Measurements from ENCODE around the gene PTTG1IP. TPM values are rescaled to one million over a fixed set of nuclear protein-coding genes. Genes with fewer than 3 reads are reported as not detected.

The PTTG1IP gene
- total and polyA plus RNA-seq, 2 of the 13 experiments (the other 11 are each of a cell fraction or from before 2014, with no cell fraction given): 161 to 700 TPM

- no peak for TF ChIP-seq CEBPZ (IDR thresholded peaks at IDR 0.05; ENCODE audit: low read length)
- TF ChIP-seq ZNF850 (CRISPR knock-in tag; conservative IDR thresholded peaks at IDR 0.05): no peak
- no peak for TF ChIP-seq KLF6 (CRISPR knock-in tag; IDR thresholded peaks at IDR 0.05)
- TF ChIP-seq ATAD3A (CRISPR knock-in tag; IDR thresholded peaks at IDR 0.05): no peak
- TF ChIP-seq NR2F1 (CRISPR knock-in tag; IDR thresholded peaks at IDR 0.05): no peak
- no peak for TF ChIP-seq TCF12 (IDR thresholded peaks at IDR 0.05)
- no peak for TF ChIP-seq TCF12 (CRISPR knock-in tag; IDR thresholded peaks at IDR 0.05)
- no peak for TF ChIP-seq DRAP1 (CRISPR knock-in tag; IDR thresholded peaks at IDR 0.05)
- TF ChIP-seq HNRNPL (IDR thresholded peaks at IDR 0.05; ENCODE audit: low read depth, low read length): 0 out of 2 replicates have a peak, but pooled peaks have one; percentile 48
- no peak for TF ChIP-seq PBX3 (CRISPR knock-in tag; IDR thresholded peaks at IDR 0.05; ENCODE audit: borderline replicate concordance)
- TF ChIP-seq NFRKB (IDR thresholded peaks at IDR 0.05): no peak
- TF ChIP-seq ZFP1 (CRISPR knock-in tag; IDR thresholded peaks at IDR 0.05): no peak
- no peak for TF ChIP-seq ZNF550 (CRISPR knock-in tag; IDR thresholded peaks at IDR 0.05; ENCODE audit: borderline replicate concordance)
- TF ChIP-seq ZNF652 (CRISPR knock-in tag; IDR thresholded peaks at IDR 0.05; ENCODE audit: borderline replicate concordance, low read depth): no peak
- no peak for TF ChIP-seq ETV5 (CRISPR knock-in tag; IDR thresholded peaks at IDR 0.05; ENCODE audit: borderline replicate concordance)
- no peak for TF ChIP-seq CBX2 (IDR thresholded peaks at IDR 0.05; ENCODE audit: low read depth, low read length)
- TF ChIP-seq CBX2 (CRISPR knock-in tag; IDR thresholded peaks at IDR 0.05; ENCODE audit: low read depth): no peak
- no peak for TF ChIP-seq ZNF354B (CRISPR knock-in tag; IDR thresholded peaks at IDR 0.05)
- no peak for TF ChIP-seq ZNF274 (CRISPR knock-in tag; IDR thresholded peaks at IDR 0.05)
- no peak for TF ChIP-seq NONO (IDR thresholded peaks at IDR 0.05)
- peak; percentile 54; the same call in 1 of the 2 replicates for TF ChIP-seq NONO (CRISPR knock-in tag; conservative IDR thresholded peaks at IDR 0.05)
- TF ChIP-seq TFDP1 (CRISPR knock-in tag; IDR thresholded peaks at IDR 0.05; ENCODE audit: borderline replicate concordance): no peak
- no peak for TF ChIP-seq CEBPG (CRISPR knock-in tag; IDR thresholded peaks at IDR 0.05)
- peak; percentile 80 for TF ChIP-seq MAX (IDR thresholded peaks at IDR 0.05)
- no peak for TF ChIP-seq PPARG (CRISPR knock-in tag; conservative IDR thresholded peaks at IDR 0.05)
- no peak for TF ChIP-seq REPIN1 (CRISPR knock-in tag; IDR thresholded peaks at IDR 0.05; ENCODE audit: borderline replicate concordance, low read depth)
- peak; percentile 2 for TF ChIP-seq AGO2 (optimal IDR thresholded peaks at IDR 0.05; ENCODE audit: low read depth, low read length)
- TF ChIP-seq SALL1 (CRISPR knock-in tag; IDR thresholded peaks at IDR 0.05): 0 out of 2 replicates have a peak, but pooled peaks have one; percentile 11
These were observed 16.9 kb upstream of the PTTG1IP start (continued) for GRCh38 chr21:44890338-44890931.

All from HepG2 (cell line).